ENCODE data around the gene FZD7. TPM values are rescaled to one million over a fixed set of nuclear protein-coding genes. Genes with fewer than 3 reads are reported as not detected.
A peak's percentile ranks its signal among the peaks of the same experiment; 100 is the strongest.

FZD7 gene
- total RNA-seq, 1 donor, result 35.8 TPM

GRCh38 chr2:202018950-202019349 lies 14.7 kb upstream of the FZD7 start:
- no peak for TF ChIP-seq CTCF (IDR thresholded peaks at IDR 0.05; ENCODE audit: insufficient read depth, low read length)
- DNase-seq (ENCODE audit: low read depth), result no peak
- no peak overlapping the region for H3K4me3 ChIP-seq (ENCODE audit: low read depth, low read length)

- no peak overlapping the region for H3K4me3 ChIP-seq (ENCODE audit: low read depth, low read length)
- DNase-seq (ENCODE audit: low read depth), result peak; percentile 20
- TF ChIP-seq CTCF (IDR thresholded peaks at IDR 0.05; ENCODE audit: insufficient read depth, low read length), result no peak
Observed at GRCh38 chr2:202019689-202020450, 13.8 kb upstream of the FZD7 start.

- DNase-seq (ENCODE audit: low read depth), result no peak
- no peak overlapping the region for H3K4me3 ChIP-seq (ENCODE audit: low read depth, low read length)
- no peak for TF ChIP-seq CTCF (IDR thresholded peaks at IDR 0.05; ENCODE audit: insufficient read depth, low read length)
Observed at GRCh38 chr2:202022755-202023154, 10.9 kb upstream of the FZD7 start.

GRCh38 chr2:202023198-202023903 lies 10.3 kb upstream of the FZD7 start:
- H3K4me3 ChIP-seq (ENCODE audit: low read depth, low read length), result no peak overlapping the region
- no peak for TF ChIP-seq CTCF (IDR thresholded peaks at IDR 0.05; ENCODE audit: insufficient read depth, low read length)
- DNase-seq (ENCODE audit: low read depth), result no peak

- DNase-seq (ENCODE audit: low read depth), result no peak
- no peak overlapping the region for H3K4me3 ChIP-seq (ENCODE audit: low read depth, low read length)
- no peak for TF ChIP-seq CTCF (IDR thresholded peaks at IDR 0.05; ENCODE audit: insufficient read depth, low read length)
Observed at GRCh38 chr2:202023904-202024266, 9.8 kb upstream of the FZD7 start.

GRCh38 chr2:202024871-202025270 lies 8.8 kb upstream of the FZD7 start:
- no peak for DNase-seq (ENCODE audit: low read depth)
- H3K4me3 ChIP-seq (ENCODE audit: low read depth, low read length), result no peak overlapping the region
- no peak for TF ChIP-seq CTCF (IDR thresholded peaks at IDR 0.05; ENCODE audit: insufficient read depth, low read length)
